Measurements from ENCODE around the gene DAD1. TPM values are rescaled to one million over a fixed set of nuclear protein-coding genes. Genes with fewer than 3 reads are reported as not detected.

DAD1 gene
- total RNA-seq, 1 donor from 2014 or later, result 236 TPM

GRCh38 chr14:22537436-22538310 is 51.4 kb downstream of the DAD1 start:
- Histone ChIP-seq H3K4me3 (ENCODE audit: low read depth, low read length) (no peak overlapping the region), H3K27me3 (ENCODE audit: control insufficient read depth, insufficient read depth, low read length) (no peaks in the 10 kb centered on the region), H3K36me3 (ENCODE audit: control insufficient read depth, insufficient read depth, low read length) (no peaks in the 10 kb centered on the region)
- no peak for DNase-seq (ENCODE audit: low read depth)
- FAIRE-seq, result no peak
- TF ChIP-seq CTCF (IDR thresholded peaks at IDR 0.05; ENCODE audit: insufficient read depth, low read length, severe bottlenecking), result no peak

GRCh38 chr14:22536853-22537338 is 52.1 kb downstream of the DAD1 start:
- FAIRE-seq, result peak; percentile 43
- H3K27me3 ChIP-seq (ENCODE audit: control insufficient read depth, insufficient read depth, low read length), result no peaks in the 10 kb centered on the region
- no peak for TF ChIP-seq CTCF (IDR thresholded peaks at IDR 0.05; ENCODE audit: insufficient read depth, low read length, severe bottlenecking)
- DNase-seq (ENCODE audit: low read depth), result peak; percentile 99
- no peaks in the 10 kb centered on the region for H3K36me3 ChIP-seq (ENCODE audit: control insufficient read depth, insufficient read depth, low read length)
- no peak overlapping the region for H3K4me3 ChIP-seq (ENCODE audit: low read depth, low read length)

- DNase-seq (ENCODE audit: low read depth), result no peak
- Histone ChIP-seq H3K36me3 (ENCODE audit: control insufficient read depth, insufficient read depth, low read length) (no peaks in the 10 kb centered on the region), H3K4me3 (ENCODE audit: low read depth, low read length) (no peak overlapping the region), H3K27me3 (ENCODE audit: control insufficient read depth, insufficient read depth, low read length) (no peaks in the 10 kb centered on the region)
- FAIRE-seq, result no peak
- no peak for TF ChIP-seq CTCF (IDR thresholded peaks at IDR 0.05; ENCODE audit: insufficient read depth, low read length, severe bottlenecking)
Observed at GRCh38 chr14:22535916-22536315, 53.1 kb downstream of the DAD1 start.

- Histone ChIP-seq H3K36me3 (ENCODE audit: control insufficient read depth, insufficient read depth, low read length) (no peaks in the 10 kb centered on the region), H3K27me3 (ENCODE audit: control insufficient read depth, insufficient read depth, low read length) (no peaks in the 10 kb centered on the region), H3K4me3 (ENCODE audit: low read depth, low read length) (no peak overlapping the region)
- no peak for TF ChIP-seq CTCF (IDR thresholded peaks at IDR 0.05; ENCODE audit: insufficient read depth, low read length, severe bottlenecking)
- no peak for DNase-seq (ENCODE audit: low read depth)
- FAIRE-seq, result no peak
Observed at GRCh38 chr14:22535126-22535525, 53.9 kb downstream of the DAD1 start.

- H3K27me3 ChIP-seq (ENCODE audit: control insufficient read depth, insufficient read depth, low read length), result no peaks in the 10 kb centered on the region
- FAIRE-seq, result no peak
Observed at GRCh38 chr14:22534547-22534946, 54.5 kb downstream of the DAD1 start.

More at GRCh38 chr14:22534547-22534946, 54.5 kb downstream of the DAD1 start:
- TF ChIP-seq CTCF (IDR thresholded peaks at IDR 0.05; ENCODE audit: insufficient read depth, low read length, severe bottlenecking), result no peak
- H3K36me3 ChIP-seq (ENCODE audit: control insufficient read depth, insufficient read depth, low read length), result no peaks in the 10 kb centered on the region
- DNase-seq (ENCODE audit: low read depth), result no peak
- no peak overlapping the region for H3K4me3 ChIP-seq (ENCODE audit: low read depth, low read length)
